C4-2B (cell line): ENCODE data around the gene HELB.

Experiments
- H3K27ac ChIP-seq: fragments of 450-650 bp; 2 replicates; pipeline ENCODE4 v1.5.1; 2017
- CTCF ChIP-seq: fragments of 450-650 bp; conservative IDR thresholded peaks from 2 replicates; pipeline ENCODE4 v1.5.1; 2017; ENCODE audit warnings: mild to moderate bottlenecking
- ZFX ChIP-seq: fragments of 450-650 bp; IDR thresholded peaks from 2 replicates; pipeline ENCODE4 v1.6.1; 2017

The HELB gene

DNA sequence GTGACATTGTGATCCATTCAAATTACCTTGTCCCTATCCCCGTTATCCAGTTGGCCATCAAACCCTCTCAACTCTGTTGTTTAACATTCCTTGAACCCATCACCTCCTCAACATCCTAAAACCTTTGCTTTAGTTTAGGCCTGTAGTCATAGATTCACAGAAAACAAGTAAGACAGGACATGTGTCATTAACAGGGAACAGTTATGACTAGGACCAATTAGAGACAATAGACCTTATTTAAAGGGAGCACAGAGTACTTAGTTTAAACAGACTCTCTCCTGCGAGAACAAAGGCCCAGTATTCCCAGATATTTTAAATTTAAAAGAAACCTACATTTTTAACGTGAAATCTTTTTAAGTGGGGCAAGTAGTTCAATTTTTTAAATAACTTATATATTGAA lies 20.0 kb upstream of the HELB start:
- TF ChIP-seq CTCF (no peak), ZFX (no peak)
- H3K27ac ChIP-seq = no peak overlapping the region

DNA sequence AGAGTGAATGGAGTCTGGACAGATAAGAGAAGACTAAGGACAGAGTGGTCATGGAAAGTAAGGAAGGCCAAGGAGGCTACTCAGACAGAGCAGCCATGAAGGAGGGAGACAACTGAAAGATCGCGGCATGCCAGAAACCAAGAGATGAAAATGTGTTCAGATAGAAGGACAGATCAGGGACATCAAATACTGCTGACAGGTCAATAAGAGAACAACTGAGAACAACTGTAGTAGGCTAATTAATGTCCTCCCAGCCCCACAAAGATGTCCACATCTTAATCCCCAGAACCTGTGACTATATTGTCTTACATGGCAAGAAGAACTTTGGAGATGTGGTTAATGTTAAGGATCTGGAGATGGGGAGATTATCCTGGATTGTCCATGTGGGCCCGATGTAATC lies 15.0 kb upstream of the HELB start:
- TF ChIP-seq CTCF (no peak), ZFX (no peak)
- no peak overlapping the region for H3K27ac ChIP-seq

GRCh38 chr12:66288121-66288520 lies 14.2 kb upstream of the HELB start:
- TF ChIP-seq ZFX (no peak), CTCF (no peak)

DNA sequence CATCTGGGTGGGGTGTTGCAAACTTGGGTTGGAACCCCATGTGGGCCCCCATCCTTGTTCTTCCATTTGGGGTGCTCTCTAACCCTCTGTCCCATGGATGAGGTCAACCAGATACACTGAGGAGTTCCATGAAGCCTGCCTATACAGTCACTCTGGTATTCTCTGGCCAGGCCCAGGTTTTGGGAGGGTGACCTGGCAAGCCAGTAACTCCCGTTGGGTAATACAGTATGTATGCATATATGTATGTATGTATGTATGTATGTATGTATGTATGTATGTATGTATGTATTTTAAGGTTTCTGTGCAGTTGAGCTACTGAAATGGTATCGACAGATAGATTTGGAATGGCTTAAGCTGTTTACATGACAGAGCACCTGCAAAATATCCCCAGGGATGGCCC lies 12.8 kb upstream of the HELB start:
- H3K27ac ChIP-seq = no peak overlapping the region
- TF ChIP-seq CTCF = no peak
- TF ChIP-seq ZFX = no peak

More at GRCh38 chr12:66288121-66288520, 14.2 kb upstream of the HELB start:
- no peak overlapping the region for H3K27ac ChIP-seq

GRCh38 chr12:66290716-66291200 lies 11.5 kb upstream of the HELB start:
- TF ChIP-seq ZFX (no peak), CTCF (no peak)
- H3K27ac ChIP-seq = no peak overlapping the region

- TF ChIP-seq ZFX = no peak
- no peak overlapping the region for H3K27ac ChIP-seq
Observed at GRCh38 chr12:66296176-66296683, 6.1 kb upstream of the HELB start.

DNA sequence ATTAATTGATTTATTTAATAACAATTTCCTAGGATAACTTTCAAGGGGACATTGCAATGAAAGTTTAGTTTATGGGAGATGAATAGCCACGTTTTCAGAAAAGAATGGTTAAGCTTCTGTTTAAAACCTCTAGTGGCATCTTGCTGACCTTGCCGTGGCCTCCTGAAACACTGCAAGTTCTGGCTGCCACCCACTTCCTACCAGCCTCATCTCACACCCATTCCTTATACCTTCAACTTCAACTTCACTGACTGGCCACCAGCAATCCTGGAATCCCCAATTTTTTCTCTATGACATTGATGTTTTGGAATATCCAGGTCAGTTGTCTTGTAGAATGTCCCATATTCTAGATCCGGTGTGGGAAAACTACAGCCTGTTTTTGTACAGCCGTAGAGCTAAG lies 5.2 kb upstream of the HELB start:
- no peak overlapping the region for H3K27ac ChIP-seq
- TF ChIP-seq CTCF (no peak), ZFX (no peak)

DNA sequence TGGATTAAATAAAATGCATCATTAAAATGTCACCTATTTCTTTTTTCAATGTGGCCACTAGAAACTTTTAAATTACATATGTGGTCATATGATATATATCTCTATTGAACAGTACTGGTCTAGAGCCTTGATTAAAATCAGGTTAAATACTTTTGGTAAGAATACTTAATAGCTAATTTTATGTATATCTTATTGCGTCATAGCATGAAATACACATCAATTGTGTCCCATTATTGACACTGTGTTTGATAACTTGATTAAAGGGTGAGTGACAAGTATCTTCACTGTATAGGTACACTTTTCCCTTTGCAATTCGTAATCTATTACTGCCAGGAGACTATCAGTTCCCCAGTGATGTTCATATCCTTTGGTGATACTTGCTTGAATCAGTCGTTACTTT lies 4.4 kb upstream of the HELB start:
- no peak overlapping the region for H3K27ac ChIP-seq
- TF ChIP-seq ZFX (no peak), CTCF (no peak)
